Gastroesophageal sphincter (tissue), 4 donors: ENCODE data around the gene CFTR. TPM values are rescaled to one million over a fixed set of nuclear protein-coding genes. Genes with fewer than 3 reads are reported as not detected.
"Not testable (repeated sequence)": the region's sequence is repeated elsewhere in the genome, so short reads cannot be mapped to it uniquely, and the experiment has no call there.

Experiments
- ATAC-seq: fragments of 150-250 bp; one replicate; pipeline ENCODE4 v1.9.1; 2016; ENCODE audit warnings: mild to moderate bottlenecking, moderate library complexity
- H3K27ac ChIP-seq, 4 donors: fragments of 200-600 bp; sonication (generic) in 3 of 4; 1 replicate in 3 of 4; 2 replicates in 1 of 4; pipeline ENCODE4 v1.5.1; 2016 to 2019
- H3K27me3 ChIP-seq: fragments of 200-600 bp; sonication (generic); one replicate; pipeline ENCODE4 v1.5.1; 2019
- H3K36me3 ChIP-seq, 2 donors: fragments of 200-600 bp; sonication (generic); one replicate each; pipeline ENCODE4 v1.5.1; 2019; ENCODE audit warnings: control low read depth in 1 of 2
- H3K4me1 ChIP-seq, 3 donors: fragments of 200-600 bp; sonication (generic); 1 replicate in 2 of 3; 2 replicates in 1 of 3; pipeline ENCODE4 v1.5.1; 2016 to 2019; ENCODE audit warnings: control low read depth in 2 of 3
- H3K4me3 ChIP-seq, 2 donors: fragments of 200-600 bp; sonication (generic); one replicate each; pipeline ENCODE4 v1.5.1; 2019; ENCODE audit warnings: mild to moderate bottlenecking in 1 of 2, moderate library complexity in 1 of 2
- H3K9me3 ChIP-seq, 3 donors: fragments of 200-600 bp; sonication (generic); one replicate each; pipeline ENCODE4 v1.5.1; 2017 to 2019; ENCODE audit warnings: control low read depth in 2 of 3
- EP300 ChIP-seq: sonication (generic); formaldehyde crosslinking; IDR thresholded peaks from one replicate; pipeline ENCODE4 v1.6.1; 2017; ENCODE audit warnings: antibody characterized with exemption, mild to moderate bottlenecking
- POLR2A ChIP-seq, 2 donors: fragments of 450-650 bp; IDR thresholded peaks; one replicate each; pipeline ENCODE4 v1.6.1; 2017; ENCODE audit warnings: antibody characterized with exemption in 2 of 2, mild to moderate bottlenecking in 2 of 2, moderate library complexity in 1 of 2
- POLR2AphosphoS5 ChIP-seq: sonication (generic); formaldehyde crosslinking; IDR thresholded peaks from one replicate; pipeline ENCODE4 v1.6.1; 2017; ENCODE audit warnings: antibody characterized with exemption
- WGBS, 2 donors: methylation state at CpG; one replicate each; pipeline ENCODE4 v1.1.5; 2018; ENCODE audit warnings: low coverage in 1 of 2; 5-methylcytosine and 5-hydroxymethylcytosine counted together
- total RNA-seq, 4 donors: library from RNA; depleted of rRNA; stranded (reverse); fragments of >200 nt; gene quantifications; one replicate each; pipeline ENCODE4 v1.1.0, GENCODE V29; 2016
- TF ChIP-seq, protein P1 (sequence below), 4 experiments: fragments of 200-600 bp in 2 of 4; fragments of 450-650 bp in 2 of 4; sonication (generic) in 1 of 4; IDR thresholded peaks; one replicate each; pipeline ENCODE4 v1.5.1; 2017 to 2019; ENCODE audit warnings: antibody characterized with exemption in 4 of 4, mild to moderate bottlenecking in 2 of 4, moderate library complexity in 2 of 4

CFTR gene
- total RNA-seq, 4 donors from 2014 or later: 1.9 TPM; not detected in 3

DNA sequence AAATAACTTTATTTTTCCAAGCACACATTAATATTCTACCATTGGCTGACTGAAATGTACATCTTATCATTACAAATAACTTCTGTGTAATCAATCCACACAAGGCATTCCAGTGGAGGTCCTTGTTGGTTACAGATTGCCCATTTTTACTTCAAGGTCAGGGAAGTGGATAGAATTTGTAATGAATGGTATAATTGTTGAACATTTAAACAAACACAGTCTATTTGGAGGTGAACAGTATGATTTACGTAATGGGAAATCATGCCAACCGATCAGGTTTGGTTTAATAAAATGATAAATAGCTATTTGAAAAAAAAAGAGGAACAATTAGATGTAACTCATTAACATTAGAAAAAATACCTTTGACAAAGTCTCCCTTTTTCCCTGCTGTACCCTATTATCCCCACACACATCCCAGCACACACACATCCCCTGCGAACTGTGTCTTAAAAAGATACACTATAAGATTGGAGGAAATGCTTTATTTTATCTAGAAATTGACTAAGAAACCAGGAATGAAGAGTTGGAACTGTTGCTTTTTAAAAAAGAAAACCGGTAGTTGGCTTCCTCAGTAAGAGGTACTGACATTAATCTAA is 33.5 kb upstream of the CFTR start:
- no peak overlapping the region for H3K4me3 ChIP-seq
- H3K36me3 ChIP-seq: no peaks in the 10 kb centered on the region
- ATAC-seq: no peak
- no peak overlapping the region for H3K27ac ChIP-seq
- no peak for TF ChIP-seq EP300
- no peak for TF ChIP-seq POLR2A (IDR thresholded peaks at IDR 0.05)
- TF ChIP-seq POLR2AphosphoS5: no peak
- TF ChIP-seq, protein P1, sequence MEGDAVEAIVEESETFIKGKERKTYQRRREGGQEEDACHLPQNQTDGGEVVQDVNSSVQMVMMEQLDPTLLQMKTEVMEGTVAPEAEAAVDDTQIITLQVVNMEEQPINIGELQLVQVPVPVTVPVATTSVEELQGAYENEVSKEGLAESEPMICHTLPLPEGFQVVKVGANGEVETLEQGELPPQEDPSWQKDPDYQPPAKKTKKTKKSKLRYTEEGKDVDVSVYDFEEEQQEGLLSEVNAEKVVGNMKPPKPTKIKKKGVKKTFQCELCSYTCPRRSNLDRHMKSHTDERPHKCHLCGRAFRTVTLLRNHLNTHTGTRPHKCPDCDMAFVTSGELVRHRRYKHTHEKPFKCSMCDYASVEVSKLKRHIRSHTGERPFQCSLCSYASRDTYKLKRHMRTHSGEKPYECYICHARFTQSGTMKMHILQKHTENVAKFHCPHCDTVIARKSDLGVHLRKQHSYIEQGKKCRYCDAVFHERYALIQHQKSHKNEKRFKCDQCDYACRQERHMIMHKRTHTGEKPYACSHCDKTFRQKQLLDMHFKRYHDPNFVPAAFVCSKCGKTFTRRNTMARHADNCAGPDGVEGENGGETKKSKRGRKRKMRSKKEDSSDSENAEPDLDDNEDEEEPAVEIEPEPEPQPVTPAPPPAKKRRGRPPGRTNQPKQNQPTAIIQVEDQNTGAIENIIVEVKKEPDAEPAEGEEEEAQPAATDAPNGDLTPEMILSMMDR (IDR thresholded peaks at IDR 0.05): no peak
- WGBS, 2 donors: 32 to 42% methylated on average over 4 of the region's 4 CpGs
- no peaks in the 10 kb centered on the region for H3K4me1 ChIP-seq
- no peaks in the 10 kb centered on the region for H3K27me3 ChIP-seq
- H3K9me3 ChIP-seq: peaks cover 0 to 19% (median 0%) of the 10 kb centered on the region in 3 donors

DNA sequence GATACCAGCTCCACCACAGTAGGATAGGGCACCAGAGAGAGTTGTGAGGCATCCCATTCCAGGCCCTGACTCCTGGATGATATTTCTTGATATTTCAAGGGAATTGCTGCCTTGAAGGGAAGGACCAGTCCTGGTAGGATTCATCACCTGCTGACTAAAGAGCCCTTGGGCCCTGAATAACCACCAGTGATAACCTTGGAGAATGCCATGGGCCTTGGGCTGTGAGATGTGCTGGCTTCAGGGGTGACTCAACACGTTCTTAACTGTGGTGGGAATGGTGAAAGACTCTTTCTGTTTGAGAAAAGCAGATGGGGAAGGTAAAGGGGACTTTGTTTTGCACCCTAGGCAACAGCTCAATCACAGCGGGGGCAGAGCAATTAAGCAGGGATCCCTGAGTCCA is 31.2 kb upstream of the CFTR start:
- Histone ChIP-seq H3K9me3 (peaks cover 0 to 19% (median 0%) of the 10 kb centered on the region in 3 donors), H3K36me3 (no peaks in the 10 kb centered on the region), H3K4me3 (no peak overlapping the region), H3K27ac (no peak overlapping the region), H3K27me3 (no peaks in the 10 kb centered on the region), H3K4me1 (no peaks in the 10 kb centered on the region)
- WGBS, 2 donors: 40 to 75% methylated on average over 1 to 2 of the region's 2 CpGs
- TF ChIP-seq POLR2A (IDR thresholded peaks at IDR 0.05): no peak
- TF ChIP-seq, protein P1 (IDR thresholded peaks at IDR 0.05): no peak
- TF ChIP-seq POLR2AphosphoS5: no peak
- TF ChIP-seq EP300: no peak
- no peak for ATAC-seq

DNA sequence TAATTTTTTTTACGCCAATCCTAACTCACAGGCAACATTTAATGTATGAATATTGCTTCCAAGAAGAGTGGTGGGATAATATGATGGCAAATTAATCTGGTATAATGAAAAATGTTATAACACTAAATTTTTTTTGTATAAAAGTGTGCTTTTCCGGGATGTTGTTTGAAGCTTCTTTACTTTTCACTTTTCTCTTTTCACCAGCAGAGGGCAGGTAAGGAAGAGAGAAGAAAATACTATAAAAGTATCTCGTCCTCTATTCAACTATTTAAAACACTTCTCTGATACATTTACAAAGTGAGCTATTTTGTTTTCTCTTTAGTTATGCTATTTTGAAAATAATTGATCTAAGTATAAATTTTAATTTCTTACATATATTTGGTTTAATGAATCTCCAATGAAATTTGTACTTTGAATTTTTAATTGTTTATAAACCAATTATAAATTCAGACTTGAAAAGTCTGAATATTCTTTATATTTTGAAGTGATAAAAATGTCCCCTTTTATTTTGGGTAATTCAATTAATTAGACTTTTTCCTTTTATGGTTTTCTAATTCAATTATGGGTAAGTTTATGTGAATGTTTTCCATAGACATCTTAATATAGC is 20.7 kb upstream of the CFTR start:
- H3K4me3 ChIP-seq: no peak overlapping the region
- TF ChIP-seq POLR2AphosphoS5: no peak
- TF ChIP-seq, protein P1 (IDR thresholded peaks at IDR 0.05): peak; percentile 42 to 62 (median 58)
- no peaks in the 10 kb centered on the region for H3K4me1 ChIP-seq
- no peaks in the 10 kb centered on the region for H3K36me3 ChIP-seq
- no peaks in the 10 kb centered on the region for H3K9me3 ChIP-seq
- H3K27ac ChIP-seq: no peak overlapping the region
- H3K27me3 ChIP-seq: no peaks in the 10 kb centered on the region
- WGBS, 2 donors: 26 to 35% methylated on average over 3 of the region's 3 CpGs
- no peak for ATAC-seq

DNA sequence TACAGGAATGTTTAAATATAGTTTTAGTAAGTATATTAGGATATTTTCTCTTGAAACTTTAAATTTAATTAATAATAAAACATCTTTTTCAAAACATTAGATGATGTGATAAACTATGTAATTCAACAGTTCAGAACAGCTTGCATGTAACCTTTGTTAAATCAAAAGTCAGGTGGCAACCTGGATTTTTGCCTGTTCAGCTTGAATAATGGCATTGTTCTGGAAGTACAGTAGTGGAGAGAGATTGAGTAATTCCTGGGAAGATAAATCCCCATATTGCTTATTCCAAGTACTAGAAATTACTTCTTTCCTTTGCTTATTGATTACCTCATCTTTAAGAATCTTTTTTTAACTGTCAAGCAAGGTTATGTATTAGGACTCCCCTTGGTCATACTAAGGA is 20.1 kb upstream of the CFTR start:
- no peaks in the 10 kb centered on the region for H3K9me3 ChIP-seq
- H3K4me3 ChIP-seq: no peak overlapping the region
- TF ChIP-seq EP300: no peak
- TF ChIP-seq, protein P1 (IDR thresholded peaks at IDR 0.05): no peak
- no peak for TF ChIP-seq POLR2A (IDR thresholded peaks at IDR 0.05)
- no peak for TF ChIP-seq POLR2AphosphoS5
- no peak for ATAC-seq
- no peak overlapping the region for H3K27ac ChIP-seq
- H3K36me3 ChIP-seq: no peaks in the 10 kb centered on the region
- no peaks in the 10 kb centered on the region for H3K4me1 ChIP-seq
- no peaks in the 10 kb centered on the region for H3K27me3 ChIP-seq

DNA sequence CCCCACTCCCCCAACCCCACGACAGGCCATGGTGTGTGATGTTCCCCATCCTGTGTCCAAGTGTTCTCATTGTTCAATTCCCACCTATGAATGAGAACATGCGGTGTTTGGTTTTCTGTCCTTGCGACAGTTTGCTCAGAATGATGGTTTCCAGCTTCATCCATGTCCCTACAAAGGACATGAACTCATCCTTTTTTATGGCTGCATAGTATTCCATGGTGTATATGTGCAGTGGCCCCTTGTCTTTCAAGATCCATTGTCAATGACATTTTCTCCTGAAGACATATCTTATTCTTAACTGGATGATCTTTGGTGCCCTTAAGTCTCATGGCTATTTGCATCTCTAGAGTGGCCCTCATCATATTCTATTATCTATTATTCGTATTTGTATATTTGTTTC is 19.0 kb upstream of the CFTR start:
- H3K27me3 ChIP-seq, H3K4me3 ChIP-seq, H3K36me3 ChIP-seq, H3K4me1 ChIP-seq, H3K9me3 ChIP-seq, ATAC-seq, H3K27ac ChIP-seq: not testable (repeated sequence)
- WGBS, 2 donors: 86 to 94% methylated on average over 2 to 4 of the region's 4 CpGs
